ENCODE results near the gene NDUFA3. TPM values are rescaled to one million over a fixed set of nuclear protein-coding genes. Genes with fewer than 3 reads are reported as not detected.

Gene NDUFA3
- total and polyA plus RNA-seq, 2 donors (not counting 1 experiment from before 2014, with no cell fraction given) = 55.4 to 94.4 TPM

GRCh38 chr19:54138489-54139256 lies 36.0 kb downstream of the NDUFA3 start:
- H3K9ac ChIP-seq (ENCODE audit: low read length) = peak overlapping the region; percentile 93
- H3K4me2 ChIP-seq (replicated peaks; ENCODE audit: low read depth, low read length, poor library complexity, severe bottlenecking) = peak overlapping the region; percentile 96
- peaks cover 60% of the 10 kb centered on the region for H3K79me2 ChIP-seq (ENCODE audit: control insufficient read depth, insufficient read depth, low read length)
- H3K4me1 ChIP-seq (ENCODE audit: control insufficient read depth in 2 of 2, insufficient read depth in 2 of 2, low read length in 2 of 2) = peaks cover 24 to 32% of the 10 kb centered on the region in 2 donors
- ChIA-PET CTCF (interaction anchor here (0.7 to 1.1 kb wide), 3 partner anchors 20 to 29 kb away, joined by 3 read pairs; partner anchors contain the start of gene LENG1), POLR2A (no interaction called here)
- no peak for DNase-seq
- no peak overlapping the region for H2AFZ ChIP-seq (ENCODE audit: insufficient read depth, low read depth, low read length, poor library complexity, severe bottlenecking)
- no peak for TF ChIP-seq EZH2 (IDR thresholded peaks at IDR 0.05; ENCODE audit: borderline replicate concordance, insufficient read depth, low read depth, low read length, poor library complexity, severe bottlenecking)
- TF ChIP-seq CTCF (IDR thresholded peaks at IDR 0.05) = no peak
- Mint-ChIP-seq H3K9me3 (ENCODE audit: insufficient read depth) (no peaks in the 10 kb centered on the region), H3K4me3 (peak overlapping the region; percentile 89), H3K27me3 (peaks cover 4% of the 10 kb centered on the region), H3K4me1 (peaks cover 49% of the 10 kb centered on the region), H3K27ac (peak overlapping the region; percentile 90)
- peak overlapping the region; percentile 5 to 94 (median 79) for H3K4me3 ChIP-seq (ENCODE audit: control extremely low read depth in 1 of 5, extremely low read depth in 1 of 5, insufficient read depth in 1 of 5, low read depth in 2 of 5, low read length in 4 of 5)
- H3K27ac ChIP-seq (ENCODE audit: low read length in 2 of 2) = peak overlapping the region in 1 of 2 donors; percentile 96
- ATAC-seq (ENCODE audit: low read depth) = no peak
- H4K20me1 ChIP-seq (ENCODE audit: control insufficient read depth, insufficient read depth, low read length, poor library complexity, severe bottlenecking) = peaks cover 58% of the 10 kb centered on the region
- H3K9me3 ChIP-seq (ENCODE audit: control extremely low read depth in 1 of 3, control insufficient read depth in 2 of 3, insufficient read depth in 1 of 3, low read length in 2 of 3) = no peaks in the 10 kb centered on the region
- H3K36me3 ChIP-seq (replicated peaks in 1 of 2; ENCODE audit: control extremely low read depth in 1 of 2, control insufficient read depth in 1 of 2, extremely low read depth in 1 of 2, insufficient read depth in 2 of 2, low read length in 1 of 2) = peaks cover 0 to 33% of the 10 kb centered on the region in 2 experiments
- intact Hi-C loops (cut with micrococcal nuclease) = no loop called here
- peaks cover 0 to 13% (median 2%) of the 10 kb centered on the region in 4 experiments for H3K27me3 ChIP-seq (replicated peaks in 1 of 4; ENCODE audit: control extremely low read depth in 1 of 4, control insufficient read depth in 3 of 4, insufficient read depth in 4 of 4, low read length in 3 of 4)
- 59% methylated on average over 17 of the region's 31 CpGs for WGBS (ENCODE audit: insufficient coverage)

- Histone ChIP-seq H3K27me3 (replicated peaks in 1 of 4; ENCODE audit: control extremely low read depth in 1 of 4, control insufficient read depth in 3 of 4, insufficient read depth in 4 of 4, low read length in 3 of 4) (no peaks in the 10 kb centered on the region), H2AFZ (ENCODE audit: insufficient read depth, low read depth, low read length, poor library complexity, severe bottlenecking) (no peak overlapping the region), H3K79me2 (ENCODE audit: control insufficient read depth, insufficient read depth, low read length) (peaks cover 74% of the 10 kb centered on the region), H3K36me3 (replicated peaks in 1 of 2; ENCODE audit: control extremely low read depth in 1 of 2, control insufficient read depth in 1 of 2, extremely low read depth in 1 of 2, insufficient read depth in 2 of 2, low read length in 1 of 2) (peaks cover 0 to 60% of the 10 kb centered on the region in 2 experiments), H3K9me3 (ENCODE audit: control extremely low read depth in 1 of 3, control insufficient read depth in 2 of 3, insufficient read depth in 1 of 3, low read length in 2 of 3) (no peaks in the 10 kb centered on the region), H3K27ac (ENCODE audit: low read length in 2 of 2) (no peak overlapping the region), H3K4me3 (ENCODE audit: control extremely low read depth in 1 of 5, extremely low read depth in 1 of 5, insufficient read depth in 1 of 5, low read depth in 2 of 5, low read length in 4 of 5) (no peak overlapping the region), H4K20me1 (ENCODE audit: control insufficient read depth, insufficient read depth, low read length, poor library complexity, severe bottlenecking) (peaks cover 82% of the 10 kb centered on the region), H3K9ac (ENCODE audit: low read length) (no peak overlapping the region), H3K4me1 (ENCODE audit: control insufficient read depth in 2 of 2, insufficient read depth in 2 of 2, low read length in 2 of 2) (peaks cover 19 to 25% of the 10 kb centered on the region in 2 donors), H3K4me2 (replicated peaks; ENCODE audit: low read depth, low read length, poor library complexity, severe bottlenecking) (no peak overlapping the region)
- ATAC-seq (ENCODE audit: low read depth) (no peak), DNase-seq (no peak)
- intact Hi-C loops (cut with micrococcal nuclease) = no loop called here
- POLR2A ChIA-PET = no interaction called here
- 100% methylated on average over 1 of the region's 3 CpGs for WGBS (ENCODE audit: insufficient coverage)
- CTCF ChIA-PET = interaction anchor here (1.6 kb wide), 1 partner anchor 18 kb away, joined by 4 read pairs; the partner anchor contains the start of gene LENG1
- TF ChIP-seq EZH2 (IDR thresholded peaks at IDR 0.05; ENCODE audit: borderline replicate concordance, insufficient read depth, low read depth, low read length, poor library complexity, severe bottlenecking) = no peak
- no peak for TF ChIP-seq CTCF (IDR thresholded peaks at IDR 0.05)
- Mint-ChIP-seq H3K27me3 (no peaks in the 10 kb centered on the region), H3K27ac (no peak overlapping the region), H3K4me3 (no peak overlapping the region), H3K9me3 (ENCODE audit: insufficient read depth) (no peaks in the 10 kb centered on the region), H3K4me1 (peaks cover 42% of the 10 kb centered on the region)
Measured at GRCh38 chr19:54141356-54141755, 38.7 kb downstream of the NDUFA3 start.
